HEK293 (cell line): Measurements from ENCODE around the gene TMEM119.

Experiments used
- ATF2 ChIP-seq: fragments of 450-650 bp; formaldehyde crosslinking; IDR thresholded peaks from 2 replicates; pipeline ENCODE4 v1.5.1; 2016; ENCODE audit warnings: missing biosample characterization, missing genetic modification characterization, low read depth
- BCL6B ChIP-seq: fragments of 450-650 bp; formaldehyde crosslinking; IDR thresholded peaks from 2 replicates; pipeline ENCODE4 v1.5.1; 2017; ENCODE audit warnings: missing biosample characterization, missing genetic modification characterization
- CTCF ChIP-seq: fragments of 450-650 bp; formaldehyde crosslinking; IDR thresholded peaks from 2 replicates; pipeline ENCODE4 v1.5.1; 2016; ENCODE audit warnings: missing biosample characterization, missing genetic modification characterization
- MYNN ChIP-seq: fragments of 450-650 bp; formaldehyde crosslinking; IDR thresholded peaks from 2 replicates; pipeline ENCODE4 v1.5.1; 2016; ENCODE audit warnings: missing biosample characterization, missing genetic modification characterization, borderline replicate concordance
- WT1 ChIP-seq: fragments of 450-650 bp; formaldehyde crosslinking; IDR thresholded peaks from 2 replicates; pipeline ENCODE4 v1.5.1; 2016; ENCODE audit warnings: missing biosample characterization, missing genetic modification characterization
- ZBTB48 ChIP-seq: fragments of 450-650 bp; formaldehyde crosslinking; IDR thresholded peaks from 2 replicates; pipeline ENCODE4 v1.5.1; 2016; ENCODE audit warnings: missing biosample characterization, missing genetic modification characterization
- ZBTB7A ChIP-seq: fragments of 450-650 bp; formaldehyde crosslinking; IDR thresholded peaks from 2 replicates; pipeline ENCODE4 v1.5.1; 2016; ENCODE audit warnings: low read depth, missing biosample characterization, missing genetic modification characterization
- ZNF174 ChIP-seq: fragments of 450-650 bp; formaldehyde crosslinking; IDR thresholded peaks from 2 replicates; pipeline ENCODE4 v1.5.0; 2017; ENCODE audit warnings: missing biosample characterization, mild to moderate bottlenecking, missing genetic modification characterization
- ZNF18 ChIP-seq: fragments of 450-650 bp; formaldehyde crosslinking; IDR thresholded peaks from 2 replicates; pipeline ENCODE4 v1.5.1; 2016; ENCODE audit warnings: missing biosample characterization, missing genetic modification characterization
- ZNF23 ChIP-seq: fragments of 450-650 bp; formaldehyde crosslinking; IDR thresholded peaks from 2 replicates; pipeline ENCODE4 v1.5.1; 2016; ENCODE audit warnings: missing biosample characterization, missing genetic modification characterization, borderline replicate concordance
- ZNF776 ChIP-seq: fragments of 450-650 bp; formaldehyde crosslinking; IDR thresholded peaks from 2 replicates; pipeline ENCODE4 v1.5.0; 2017; ENCODE audit warnings: missing biosample characterization, missing genetic modification characterization, borderline replicate concordance
- ZNF785 ChIP-seq: fragments of 450-650 bp; formaldehyde crosslinking; IDR thresholded peaks from 2 replicates; pipeline ENCODE4 v1.5.1; 2016; ENCODE audit warnings: missing biosample characterization, missing genetic modification characterization
- ZSCAN18 ChIP-seq: fragments of 450-650 bp; formaldehyde crosslinking; IDR thresholded peaks from 2 replicates; pipeline ENCODE4 v1.5.1; 2016; ENCODE audit warnings: missing biosample characterization, missing genetic modification characterization

GRCh38 chr12:108607981-108608600 is 10.2 kb upstream of the TMEM119 start:
- TF ChIP-seq WT1 (tag by site-specific recombination) (no peak), CTCF (tag by site-specific recombination) (no peak), ZNF18 (tag by site-specific recombination) (no peak), ZNF776 (no peak), ZNF785 (tag by site-specific recombination) (no peak), ZSCAN18 (no peak), MYNN (tag by site-specific recombination) (no peak), ZNF174 (tag by site-specific recombination) (no peak), ZBTB48 (tag by site-specific recombination) (no peak), ATF2 (tag by site-specific recombination) (no peak), ZNF23 (tag by site-specific recombination) (no peak), BCL6B (tag by site-specific recombination) (no peak), ZBTB7A (tag by site-specific recombination) (no peak)
